ENCODE results near the gene BBX.
A peak's percentile ranks its signal among the peaks of the same experiment; 100 is the strongest.
"Not testable (repeated sequence)": the region's sequence is repeated elsewhere in the genome, so short reads cannot be mapped to it uniquely, and the experiment has no call there.

Gene BBX

GRCh38 chr3:107690522-107691138, 167.9 kb downstream of the BBX start:
- no peak for DNase-seq

DNA sequence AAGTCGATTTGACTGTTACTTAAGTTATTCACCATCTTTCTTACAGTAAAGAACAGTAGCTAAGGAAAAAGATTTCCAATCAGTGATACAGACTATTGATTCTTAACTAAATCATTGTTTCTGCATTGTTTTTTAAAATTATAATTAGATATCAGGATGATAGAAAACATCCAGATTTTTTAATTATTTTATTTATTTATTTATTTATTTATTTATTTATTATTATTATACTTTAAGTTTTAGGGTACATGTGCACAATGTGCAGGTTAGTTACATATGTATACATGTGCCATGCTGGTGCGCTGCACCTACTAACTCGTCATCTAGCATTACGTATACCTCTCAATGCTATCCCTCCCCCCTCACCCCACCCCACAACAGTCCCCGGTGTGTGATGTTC, 169.2 kb downstream of the BBX start:
- not testable (repeated sequence) for DNase-seq

DNA sequence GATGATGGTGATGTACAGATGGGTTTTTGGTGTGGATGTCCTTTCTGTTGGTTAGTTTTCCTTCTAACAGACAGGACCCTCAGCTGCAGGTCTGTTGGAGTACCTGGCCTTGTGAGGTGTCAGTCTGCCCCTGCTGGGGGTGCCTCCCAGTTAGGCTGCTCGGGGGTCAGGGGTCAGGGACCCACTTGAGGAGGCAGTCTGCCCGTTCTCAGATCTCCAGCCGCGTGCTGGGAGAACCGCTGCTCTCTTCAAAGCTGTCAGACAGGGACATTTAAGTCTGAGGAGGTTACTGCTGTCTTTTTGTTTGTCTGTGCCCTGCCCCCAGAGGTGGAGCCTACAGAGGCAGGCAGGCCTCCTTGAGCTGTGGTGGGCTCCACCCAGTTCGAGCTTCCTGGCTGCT, 174.6 kb downstream of the BBX start:
- not testable (repeated sequence) for DNase-seq

DNA sequence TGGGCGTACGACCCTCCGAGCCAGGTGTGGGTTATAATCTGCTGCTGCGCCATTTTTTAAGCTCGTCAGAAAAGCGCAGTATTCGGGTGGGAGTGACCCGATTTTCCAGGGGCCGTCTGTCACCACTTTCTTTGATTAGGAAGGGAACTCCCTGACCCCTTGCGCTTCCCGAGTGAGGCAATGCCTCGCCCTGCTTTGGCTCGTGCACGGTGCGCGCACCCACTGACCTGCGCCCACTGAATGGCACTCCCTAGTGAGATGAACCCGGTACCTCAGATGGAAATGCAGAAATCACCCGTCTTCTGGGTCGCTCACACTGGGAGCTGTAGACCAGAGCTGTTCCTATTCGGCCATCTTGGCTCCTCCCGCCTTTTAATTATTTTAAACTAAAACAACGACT, 175.1 kb downstream of the BBX start:
- DNase-seq: not testable (repeated sequence)

DNA sequence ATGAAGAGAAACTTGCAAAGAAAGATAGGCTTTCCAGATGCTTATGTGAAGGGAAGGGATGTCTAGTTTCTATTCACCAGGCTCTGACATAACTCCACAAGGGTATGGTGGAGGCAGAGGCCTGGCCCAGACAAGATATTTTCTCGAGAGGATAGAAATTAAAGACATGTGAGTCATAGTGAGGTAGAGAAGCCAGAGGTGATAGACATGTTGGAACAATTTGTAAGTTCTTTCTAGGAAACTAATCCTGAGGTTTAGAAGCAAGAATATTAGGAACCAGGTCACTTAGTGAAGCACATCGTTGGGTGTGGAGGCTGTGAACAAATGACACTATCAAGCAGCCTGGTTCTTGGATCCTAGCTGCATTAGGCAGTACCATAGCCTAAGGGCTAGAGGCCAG, 176.9 kb downstream of the BBX start:
- DNase-seq: no peak

- DNase-seq: no peak
Measured at GRCh38 chr3:107701299-107701698, 178.5 kb downstream of the BBX start.

- no peak for DNase-seq
Measured at GRCh38 chr3:107704477-107704876, 181.7 kb downstream of the BBX start.

DNA sequence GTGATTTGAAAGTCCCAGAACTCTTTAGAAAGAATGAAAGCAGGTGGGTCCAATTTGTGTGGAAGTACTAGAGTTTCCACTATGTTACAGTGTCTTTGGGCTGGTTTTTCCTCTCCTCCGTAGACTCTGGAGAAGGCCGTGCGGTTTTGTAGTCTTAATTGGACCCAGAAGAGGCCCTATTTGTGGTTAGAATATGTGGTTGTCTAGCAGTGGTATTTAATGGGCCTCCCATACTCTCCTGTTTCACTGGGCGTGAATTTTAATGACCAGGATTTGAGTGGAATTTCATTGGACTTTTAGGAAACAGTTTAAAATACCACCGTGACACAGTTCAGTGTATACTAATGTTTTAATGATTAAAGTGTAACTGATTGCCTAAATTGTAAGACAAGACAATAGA, 182.3 kb downstream of the BBX start:
- no peak for DNase-seq

DNA sequence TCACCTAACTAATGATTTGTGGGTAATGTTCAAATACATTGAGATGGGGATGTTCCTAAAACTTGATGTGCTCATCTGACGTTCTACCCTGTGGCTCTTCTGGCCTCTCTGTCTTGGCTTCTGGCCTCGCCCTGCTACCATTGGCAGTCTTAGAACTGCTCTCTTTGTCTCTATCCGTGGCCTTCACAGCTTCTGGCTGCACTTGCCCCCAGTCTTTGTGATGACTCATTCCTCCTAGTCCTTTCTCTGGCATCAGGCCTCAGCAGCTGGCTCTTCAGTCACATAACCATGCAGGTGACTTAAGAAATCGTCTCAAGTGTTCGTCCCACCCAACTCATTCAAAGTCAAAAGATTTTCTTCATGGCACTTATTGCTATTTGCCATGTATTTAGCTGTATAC, 188.1 kb downstream of the BBX start:
- DNase-seq: no peak

DNA sequence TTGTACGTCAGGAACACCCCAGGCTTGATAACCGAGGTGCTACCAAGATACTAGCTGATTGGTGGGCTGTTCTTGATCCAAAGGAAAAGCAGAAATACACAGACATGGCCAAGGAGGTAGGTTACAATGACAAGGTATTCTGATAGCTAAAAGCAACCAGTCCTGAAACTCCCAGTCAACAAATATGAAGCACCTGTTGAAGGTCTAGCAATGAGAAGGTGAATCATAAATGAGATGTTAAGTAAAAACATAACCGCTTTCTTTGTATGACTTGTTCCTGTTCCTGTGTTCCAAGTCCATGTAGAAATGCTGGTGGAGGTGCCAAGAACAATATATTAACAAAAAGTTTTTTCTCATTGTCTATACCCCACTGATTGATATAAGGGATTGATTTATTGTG, 194.0 kb downstream of the BBX start:
- no peak for DNase-seq

GRCh38 chr3:107718547-107718946, 195.8 kb downstream of the BBX start:
- no peak for DNase-seq

DNA sequence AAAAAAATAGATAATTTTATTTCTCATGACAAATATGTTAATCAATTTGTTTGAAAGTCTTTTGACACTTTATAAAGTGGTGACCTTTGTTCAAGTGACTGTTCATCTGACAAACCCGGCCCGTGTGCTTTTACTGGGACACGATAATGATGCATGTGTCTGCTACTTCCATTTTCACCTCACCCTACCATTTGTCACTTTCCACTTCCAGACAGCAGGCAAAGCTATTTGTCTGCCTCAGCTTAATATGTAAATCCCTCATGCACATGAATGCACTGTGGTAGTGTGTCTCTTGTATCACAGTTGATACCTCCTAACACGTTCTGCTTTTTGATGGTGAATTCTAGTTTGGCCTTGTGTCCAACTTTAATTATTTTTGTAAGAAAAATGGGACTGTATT, 204.3 kb downstream of the BBX start:
- DNase-seq: no peak

DNA sequence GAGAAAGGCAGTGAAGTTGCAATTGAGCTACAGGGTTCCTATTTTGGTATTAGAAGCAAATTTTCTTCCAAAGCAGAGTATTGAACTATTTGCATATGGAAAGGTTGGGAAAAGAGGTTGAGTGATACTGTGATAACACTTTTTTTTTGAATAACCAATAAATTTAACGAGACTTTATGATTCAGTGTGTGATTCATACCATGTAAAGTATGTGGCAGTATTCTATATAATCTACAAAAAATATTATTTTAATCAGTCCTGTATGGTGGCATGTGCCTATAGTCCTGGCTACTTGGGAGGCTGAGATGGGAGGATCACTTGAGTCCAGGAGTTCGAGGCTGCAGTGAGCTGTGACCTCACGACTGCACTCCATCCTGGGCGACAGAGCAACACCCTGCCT, 206.9 kb downstream of the BBX start:
- no peak for DNase-seq

GRCh38 chr3:107734317-107734716, 211.6 kb downstream of the BBX start:
- DNase-seq: no peak

GRCh38 chr3:107737914-107738313, 215.2 kb downstream of the BBX start:
- no peak for DNase-seq

- DNase-seq: no peak
Measured at GRCh38 chr3:107738486-107739183, 215.9 kb downstream of the BBX start.

GRCh38 chr3:107739227-107739626, 216.5 kb downstream of the BBX start:
- no peak for DNase-seq

- no peak for DNase-seq
Measured at GRCh38 chr3:107740992-107741896, 218.5 kb downstream of the BBX start.

DNA sequence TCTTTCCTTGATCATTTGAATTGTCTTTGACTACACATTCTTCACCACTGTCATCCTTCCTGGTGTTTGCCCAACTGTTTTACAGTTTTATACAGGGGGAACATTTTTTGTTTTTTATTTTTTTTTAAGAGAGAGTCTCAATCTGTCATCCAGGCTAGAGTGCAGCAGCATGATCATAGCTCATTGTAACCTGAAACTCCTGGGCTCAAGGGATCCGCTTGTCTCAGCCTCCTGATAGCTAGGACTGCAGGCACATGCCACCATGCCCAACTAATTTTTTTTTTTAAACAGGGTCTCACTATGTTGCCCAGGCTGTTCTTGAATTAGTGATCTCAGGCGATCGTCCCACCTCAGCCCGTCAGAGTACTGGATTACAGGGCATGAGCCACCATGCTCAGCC, 222.6 kb downstream of the BBX start:
- no peak for DNase-seq

- DNase-seq: peak; percentile 8
Measured at GRCh38 chr3:107752202-107752990, 229.6 kb downstream of the BBX start.

DNA sequence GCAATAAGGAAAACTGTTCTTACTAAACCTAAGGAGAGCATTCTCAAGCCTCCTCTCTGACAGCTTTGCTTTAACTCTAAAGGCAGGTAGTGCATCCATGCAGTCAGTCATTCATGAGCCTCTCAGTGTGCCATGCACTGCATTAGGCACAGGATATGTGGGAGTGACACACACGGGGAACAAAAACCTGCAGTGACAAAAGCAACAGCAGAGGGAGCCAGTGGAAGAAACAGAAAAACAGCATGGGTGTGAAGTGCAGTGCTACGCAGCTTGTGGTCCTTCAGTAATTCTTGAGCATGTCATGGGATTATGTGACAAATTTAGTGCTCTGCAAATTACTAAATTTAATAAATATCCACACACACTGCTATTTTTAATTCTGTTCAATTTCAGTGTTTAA, 230.7 kb downstream of the BBX start:
- peak; percentile 7 for DNase-seq

DNA sequence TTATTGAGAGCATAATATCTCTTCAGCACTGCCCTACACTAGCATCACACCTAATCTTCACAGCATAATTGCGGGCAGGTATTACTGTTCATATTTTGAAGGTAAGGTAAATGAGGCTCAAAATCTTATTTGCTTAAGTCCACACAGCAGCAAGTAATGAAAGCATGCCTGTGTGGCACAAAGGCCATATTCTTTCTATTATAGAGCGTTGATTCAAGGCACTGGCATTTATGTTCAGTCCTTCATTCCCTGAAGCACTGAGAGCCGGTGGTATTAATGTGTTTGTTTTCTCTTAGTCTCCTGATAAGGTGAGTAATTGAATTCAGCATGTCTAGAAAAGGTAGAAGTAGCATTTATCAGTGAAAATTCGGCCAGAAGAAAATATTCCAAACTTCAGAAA, 231.2 kb downstream of the BBX start:
- DNase-seq: no peak

- DNase-seq: no peak
Measured at GRCh38 chr3:107756649-107757048, 233.9 kb downstream of the BBX start.

All from CD4-positive, alpha-beta T cell treated with Interleukin-17A for 4 hours (primary cell).